Measurements from ENCODE around the gene PLXNC1.

Gene PLXNC1

DNA sequence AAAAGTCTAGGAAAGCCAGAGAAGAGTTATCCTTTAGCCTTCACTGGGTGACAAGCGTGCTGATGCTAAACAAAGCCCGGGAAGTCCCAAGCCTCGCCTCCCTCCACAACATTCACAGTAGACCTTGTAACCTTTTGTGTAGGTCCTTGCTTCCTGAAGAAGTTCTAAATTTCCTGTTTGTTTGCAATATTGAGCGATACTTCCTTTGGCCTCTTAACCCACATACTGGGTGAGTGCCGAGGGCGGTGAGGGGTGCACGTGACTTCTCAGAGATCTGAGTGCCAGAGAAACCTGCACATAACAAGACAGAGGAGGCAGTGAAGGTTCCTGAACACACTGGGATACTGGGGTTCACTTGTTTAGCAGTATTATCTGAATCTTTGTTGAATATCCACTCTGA is 134.3 kb downstream of the PLXNC1 start:
- Histone ChIP-seq H2BK12ac (ENCODE audit: low read length) (no peak overlapping the region), H3K9ac (ENCODE audit: low read length) (no peak overlapping the region), H3K4ac (ENCODE audit: low read depth, low read length) (no peak overlapping the region), H3K36me3 (ENCODE audit: control insufficient read depth in 1 of 2, insufficient read depth in 2 of 2, low read length in 2 of 2) (no peaks in the 10 kb centered on the region), H3K79me1 (ENCODE audit: low read length) (no peaks in the 10 kb centered on the region), H3K14ac (ENCODE audit: low read length) (no peak overlapping the region), H3K27ac (ENCODE audit: low read depth, low read length) (no peak overlapping the region), H4K12ac (ENCODE audit: low read depth, low read length) (no peak overlapping the region), H4K8ac (ENCODE audit: low read depth, low read length) (no peak overlapping the region), H3K4me2 (ENCODE audit: low read length) (no peak overlapping the region), H2AK5ac (ENCODE audit: low read length) (no peak overlapping the region), H3K18ac (ENCODE audit: low read length) (no peak overlapping the region), H3K27me3 (ENCODE audit: insufficient read depth, low read length) (no peaks in the 10 kb centered on the region), H3K23ac (ENCODE audit: low read length) (no peak overlapping the region), H2AFZ (ENCODE audit: insufficient read depth, low read length, poor library complexity) (no peak overlapping the region), H3K9me3 (ENCODE audit: insufficient read depth, low read depth, low read length) (no peaks in the 10 kb centered on the region), H3K4me3 (ENCODE audit: low read depth, low read length) (no peak overlapping the region), H2BK120ac (ENCODE audit: insufficient read depth, low read length, poor library complexity) (no peak overlapping the region), H2BK5ac (ENCODE audit: low read depth, low read length, poor library complexity) (no peak overlapping the region), H3K4me1 (ENCODE audit: control insufficient read depth in 1 of 2, insufficient read depth in 2 of 2, low read length in 2 of 2) (peaks cover 7 to 8% of the 10 kb centered on the region in 2 experiments), H3K79me2 (ENCODE audit: control insufficient read depth, insufficient read depth, low read length, poor library complexity) (no peaks in the 10 kb centered on the region), H4K91ac (ENCODE audit: low read depth, low read length) (no peak overlapping the region)
- peak in 1 of 2 donors; percentile 26 for DNase-seq
- no CpG with 5 or more reads among the region's 7 CpGs for WGBS (ENCODE audit: extremely low coverage, insufficient coverage, insufficient read length)

DNA sequence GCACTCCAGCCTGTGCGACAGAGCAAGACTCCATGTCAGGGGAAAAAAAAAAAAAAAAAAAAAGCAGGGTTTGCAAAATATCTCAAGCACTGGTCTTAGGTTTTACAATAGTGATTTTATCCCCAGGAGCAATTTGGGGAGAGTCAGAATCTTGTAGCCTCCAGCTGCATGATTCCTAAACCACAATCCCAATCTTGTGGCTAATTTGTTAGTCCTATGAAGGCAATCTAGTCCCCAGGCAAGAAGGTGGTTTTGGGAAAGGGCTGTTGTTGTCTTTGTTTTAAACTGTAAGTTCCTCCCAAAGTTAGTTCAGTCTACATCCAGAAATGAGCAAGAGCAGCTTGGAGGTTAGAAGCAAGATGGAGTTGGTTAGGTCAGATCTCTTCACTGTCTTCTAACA is 135.7 kb downstream of the PLXNC1 start:
- no CpG with 5 or more reads among the region's 1 CpG for WGBS (ENCODE audit: extremely low coverage, insufficient coverage, insufficient read length)
- Histone ChIP-seq H3K27ac (ENCODE audit: low read depth, low read length) (no peak overlapping the region), H3K4me3 (ENCODE audit: low read depth, low read length) (no peak overlapping the region), H2BK120ac (ENCODE audit: insufficient read depth, low read length, poor library complexity) (no peak overlapping the region), H2BK12ac (ENCODE audit: low read length) (no peak overlapping the region), H3K9ac (ENCODE audit: low read length) (no peak overlapping the region), H3K36me3 (ENCODE audit: control insufficient read depth in 1 of 2, insufficient read depth in 2 of 2, low read length in 2 of 2) (no peaks in the 10 kb centered on the region), H2BK5ac (ENCODE audit: low read depth, low read length, poor library complexity) (no peak overlapping the region), H2AK5ac (ENCODE audit: low read length) (no peak overlapping the region), H3K79me2 (ENCODE audit: control insufficient read depth, insufficient read depth, low read length, poor library complexity) (no peaks in the 10 kb centered on the region), H4K12ac (ENCODE audit: low read depth, low read length) (no peak overlapping the region), H4K91ac (ENCODE audit: low read depth, low read length) (no peak overlapping the region), H3K4me1 (ENCODE audit: control insufficient read depth in 1 of 2, insufficient read depth in 2 of 2, low read length in 2 of 2) (peaks cover 7 to 14% of the 10 kb centered on the region in 2 experiments), H3K4me2 (ENCODE audit: low read length) (no peak overlapping the region), H3K4ac (ENCODE audit: low read depth, low read length) (no peak overlapping the region), H2AFZ (ENCODE audit: insufficient read depth, low read length, poor library complexity) (no peak overlapping the region), H3K14ac (ENCODE audit: low read length) (no peak overlapping the region), H3K9me3 (ENCODE audit: insufficient read depth, low read depth, low read length) (no peaks in the 10 kb centered on the region), H3K27me3 (ENCODE audit: insufficient read depth, low read length) (no peaks in the 10 kb centered on the region), H3K23ac (ENCODE audit: low read length) (no peak overlapping the region), H4K8ac (ENCODE audit: low read depth, low read length) (no peak overlapping the region), H3K79me1 (ENCODE audit: low read length) (peaks cover 2% of the 10 kb centered on the region), H3K18ac (ENCODE audit: low read length) (no peak overlapping the region)
- no peak for DNase-seq

DNA sequence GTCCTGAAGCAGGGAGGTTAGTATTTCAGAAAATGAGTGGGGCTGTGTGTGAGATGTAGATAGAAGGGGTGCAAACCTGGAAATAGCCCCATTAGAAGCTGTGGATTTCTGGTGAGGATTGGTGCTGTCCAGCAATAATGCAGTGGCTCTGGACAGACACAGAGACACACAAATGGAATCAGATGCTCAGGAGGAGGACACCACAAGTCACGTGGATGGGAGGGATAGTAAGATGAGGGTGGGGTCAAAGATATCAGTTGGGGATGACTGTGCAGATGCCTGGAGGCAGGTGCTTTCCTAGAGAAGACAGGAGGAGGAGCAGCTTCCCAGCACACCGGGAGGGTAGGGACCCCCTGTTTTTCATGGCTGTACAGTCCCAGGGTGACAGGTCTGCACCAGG is 136.5 kb downstream of the PLXNC1 start:
- Histone ChIP-seq H3K4me2 (ENCODE audit: low read length) (no peak overlapping the region), H2BK12ac (ENCODE audit: low read length) (no peak overlapping the region), H4K8ac (ENCODE audit: low read depth, low read length) (no peak overlapping the region), H3K9ac (ENCODE audit: low read length) (no peak overlapping the region), H3K79me1 (ENCODE audit: low read length) (peaks cover 2% of the 10 kb centered on the region), H2AFZ (ENCODE audit: insufficient read depth, low read length, poor library complexity) (no peak overlapping the region), H4K12ac (ENCODE audit: low read depth, low read length) (no peak overlapping the region), H2AK5ac (ENCODE audit: low read length) (no peak overlapping the region), H3K27me3 (ENCODE audit: insufficient read depth, low read length) (no peaks in the 10 kb centered on the region), H2BK5ac (ENCODE audit: low read depth, low read length, poor library complexity) (no peak overlapping the region), H3K27ac (ENCODE audit: low read depth, low read length) (no peak overlapping the region), H3K36me3 (ENCODE audit: control insufficient read depth in 1 of 2, insufficient read depth in 2 of 2, low read length in 2 of 2) (no peaks in the 10 kb centered on the region), H3K9me3 (ENCODE audit: insufficient read depth, low read depth, low read length) (no peaks in the 10 kb centered on the region), H2BK120ac (ENCODE audit: insufficient read depth, low read length, poor library complexity) (no peak overlapping the region), H3K4ac (ENCODE audit: low read depth, low read length) (no peak overlapping the region), H3K14ac (ENCODE audit: low read length) (no peak overlapping the region), H3K23ac (ENCODE audit: low read length) (no peak overlapping the region), H3K4me3 (ENCODE audit: low read depth, low read length) (no peak overlapping the region), H3K18ac (ENCODE audit: low read length) (no peak overlapping the region), H3K79me2 (ENCODE audit: control insufficient read depth, insufficient read depth, low read length, poor library complexity) (no peaks in the 10 kb centered on the region), H4K91ac (ENCODE audit: low read depth, low read length) (no peak overlapping the region), H3K4me1 (ENCODE audit: control insufficient read depth in 1 of 2, insufficient read depth in 2 of 2, low read length in 2 of 2) (peaks cover 7 to 14% of the 10 kb centered on the region in 2 experiments)
- no peak for DNase-seq
- WGBS (ENCODE audit: extremely low coverage, insufficient coverage, insufficient read length): no CpG with 5 or more reads among the region's 2 CpGs

DNA sequence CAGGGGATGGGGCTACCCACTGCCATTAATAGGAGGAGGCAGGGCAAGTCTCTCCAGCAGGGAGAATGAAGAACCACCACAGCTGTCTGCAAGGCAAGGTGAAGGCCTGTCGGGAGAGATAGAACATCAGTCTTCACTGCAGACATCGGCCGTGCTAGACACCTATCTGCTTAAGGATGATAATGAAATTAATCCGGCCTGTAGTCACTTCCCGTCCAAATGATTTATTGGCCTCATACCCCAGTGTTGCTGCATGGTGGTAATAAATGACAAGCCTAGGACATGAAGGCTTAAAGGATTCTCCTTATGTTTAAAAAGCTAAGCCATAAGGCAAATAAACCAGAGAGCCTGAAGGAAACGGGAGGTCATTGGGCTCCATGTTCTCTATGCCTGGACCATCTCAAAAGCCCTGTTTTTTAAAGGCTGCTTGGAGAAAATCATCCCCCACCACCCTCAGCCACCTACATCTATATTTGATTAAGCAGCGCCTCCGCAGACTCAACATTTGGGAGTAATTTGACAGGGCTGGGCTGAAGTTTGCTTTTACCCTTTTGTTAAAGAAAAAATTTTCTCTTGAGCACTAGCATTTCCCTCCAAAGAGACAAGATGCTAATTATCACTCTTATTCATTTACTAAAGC is 137.7 kb downstream of the PLXNC1 start:
- H3K4me2 ChIP-seq (ENCODE audit: low read length): no peak overlapping the region
- no peak overlapping the region for H3K23ac ChIP-seq (ENCODE audit: low read length)

More for the DNA sequence above, 137.7 kb downstream of the PLXNC1 start:
- Histone ChIP-seq H3K18ac (ENCODE audit: low read length) (no peak overlapping the region), H4K91ac (ENCODE audit: low read depth, low read length) (no peak overlapping the region), H3K9me3 (ENCODE audit: insufficient read depth, low read depth, low read length) (no peaks in the 10 kb centered on the region), H3K4me1 (ENCODE audit: control insufficient read depth in 1 of 2, insufficient read depth in 2 of 2, low read length in 2 of 2) (peaks cover 10 to 16% of the 10 kb centered on the region in 2 experiments), H2BK5ac (ENCODE audit: low read depth, low read length, poor library complexity) (no peak overlapping the region), H3K9ac (ENCODE audit: low read length) (no peak overlapping the region), H2BK120ac (ENCODE audit: insufficient read depth, low read length, poor library complexity) (no peak overlapping the region), H3K27me3 (ENCODE audit: insufficient read depth, low read length) (no peaks in the 10 kb centered on the region), H3K79me2 (ENCODE audit: control insufficient read depth, insufficient read depth, low read length, poor library complexity) (no peaks in the 10 kb centered on the region), H3K4me3 (ENCODE audit: low read depth, low read length) (no peak overlapping the region), H3K14ac (ENCODE audit: low read length) (no peak overlapping the region), H4K8ac (ENCODE audit: low read depth, low read length) (no peak overlapping the region), H2BK12ac (ENCODE audit: low read length) (no peak overlapping the region), H3K79me1 (ENCODE audit: low read length) (peaks cover 2% of the 10 kb centered on the region), H2AFZ (ENCODE audit: insufficient read depth, low read length, poor library complexity) (no peak overlapping the region), H2AK5ac (ENCODE audit: low read length) (no peak overlapping the region), H3K4ac (ENCODE audit: low read depth, low read length) (no peak overlapping the region), H3K36me3 (ENCODE audit: control insufficient read depth in 1 of 2, insufficient read depth in 2 of 2, low read length in 2 of 2) (no peaks in the 10 kb centered on the region), H4K12ac (ENCODE audit: low read depth, low read length) (no peak overlapping the region), H3K27ac (ENCODE audit: low read depth, low read length) (no peak overlapping the region)
- no peak for DNase-seq
- WGBS (ENCODE audit: extremely low coverage, insufficient coverage, insufficient read length): no CpG with 5 or more reads among the region's 8 CpGs
